HT1080 (cell line): ENCODE measurements around the gene POLR2J2. TPM values are rescaled to one million over a fixed set of nuclear protein-coding genes. Genes with fewer than 3 reads are reported as not detected.
"Not testable (repeated sequence)": the region's sequence is repeated elsewhere in the genome, so short reads cannot be mapped to it uniquely, and the experiment has no call there.

Experiments
- DNase-seq: peaks from one replicate; pipeline ENCODE4 v3.0.0-alpha.2; 2015; ENCODE audit warnings: low read depth
- polyA plus RNA-seq, 2 experiments: library from polyadenylated mRNA; depleted of rRNA; stranded (reverse); fragments of >200 nt; gene quantifications; 2 replicates each; pipeline ENCODE4 v1.2.3, GENCODE V29; 2015
- total RNA-seq: library from RNA; depleted of rRNA; stranded (reverse); fragments of >200 nt; shearing (Covaris generic); gene quantifications from 2 replicates; pipeline ENCODE4 v1.2.3, GENCODE V29; 2014; rRNA removed

POLR2J2 gene
- total RNA-seq: 1.5 and 1.6 TPM in 2 replicates
- polyA plus RNA-seq (2015; cell fraction: cytosol; rRNA removed): 1.4 TPM in 1 of 2 replicates, not detected in the other
- 11.8 and 15.2 TPM in 2 replicates for polyA plus RNA-seq (2015; cell fraction: nucleus; rRNA removed)

GRCh38 chr7:102671166-102671955 lies at the start of gene POLR2J2:
Gene POLR2J2 (minus strand): TSS chr7:102671663. CDS start chr7:102671601, 62 bp downstream.
- peak; percentile 87 for DNase-seq

- not testable (repeated sequence) for DNase-seq
These were observed 47.0 kb upstream of the POLR2J2 start for GRCh38 chr7:102718491-102718890.

- DNase-seq: peak; percentile 1
These were observed 44.3 kb upstream of the POLR2J2 start for GRCh38 chr7:102715718-102716117.

- DNase-seq: not testable (repeated sequence)
These were observed 43.5 kb upstream of the POLR2J2 start for GRCh38 chr7:102714774-102715522.

GRCh38 chr7:102713691-102714080 lies 42.2 kb upstream of the POLR2J2 start:
- not testable (repeated sequence) for DNase-seq

GRCh38 chr7:102713011-102713690 lies 41.7 kb upstream of the POLR2J2 start:
- peak; percentile 29 for DNase-seq

- not testable (repeated sequence) for DNase-seq
These were observed 27.7 kb upstream of the POLR2J2 start for GRCh38 chr7:102698962-102699750.

- DNase-seq: not testable (repeated sequence)
These were observed 26.4 kb upstream of the POLR2J2 start for GRCh38 chr7:102697642-102698512.

GRCh38 chr7:102696009-102696408 lies 24.5 kb upstream of the POLR2J2 start:
- not testable (repeated sequence) for DNase-seq

GRCh38 chr7:102695033-102695552 lies 23.6 kb upstream of the POLR2J2 start:
- not testable (repeated sequence) for DNase-seq

GRCh38 chr7:102694008-102694407 lies 22.5 kb upstream of the POLR2J2 start:
- DNase-seq: not testable (repeated sequence)

GRCh38 chr7:102690602-102691001 lies 19.1 kb upstream of the POLR2J2 start:
- not testable (repeated sequence) for DNase-seq

- not testable (repeated sequence) for DNase-seq
These were observed 18.2 kb upstream of the POLR2J2 start for GRCh38 chr7:102689436-102690282.

GRCh38 chr7:102688299-102689036 lies 17.0 kb upstream of the POLR2J2 start:
- not testable (repeated sequence) for DNase-seq

GRCh38 chr7:102682560-102682959 lies 11.1 kb upstream of the POLR2J2 start:
- not testable (repeated sequence) for DNase-seq

GRCh38 chr7:102680780-102681179 lies 9.3 kb upstream of the POLR2J2 start:
- DNase-seq: not testable (repeated sequence)

GRCh38 chr7:102675545-102675944 lies 4.1 kb upstream of the POLR2J2 start:
- not testable (repeated sequence) for DNase-seq
